MM.1S (cell line): ENCODE data around the gene TEKT3.

Source experiments
- CTCF ChIP-seq: fragments of 300-600 bp; sonication (generic); IDR thresholded peaks from 2 replicates; pipeline ENCODE4 v1.5.1; 2016; ENCODE audit warnings: antibody characterized with exemption, low read length, mixed read lengths
- EZH2 ChIP-seq: fragments of 300-600 bp; sonication (generic); optimal IDR thresholded peaks from 2 replicates; pipeline ENCODE3; 2017; ENCODE audit warnings: low read depth, mild to moderate bottlenecking, antibody characterized with exemption, low read length, mixed read lengths
- EZH2phosphoT487 ChIP-seq: fragments of 300-600 bp; sonication (generic); IDR thresholded peaks from 2 replicates; pipeline ENCODE4 v1.6.1; 2018; ENCODE audit warnings: antibody characterized with exemption, low read length

- TF ChIP-seq EZH2 (no peak), CTCF (no peak), EZH2phosphoT487 (no peak)
Observed at GRCh38 chr17:15382914-15383313, 41.5 kb upstream of the TEKT3 start.
